NCI-H1694 (cell line): ENCODE results near the gene ATP8A2.
"Not testable (repeated sequence)": the region's sequence is repeated elsewhere in the genome, so short reads cannot be mapped to it uniquely, and the experiment has no call there.

ENCODE experiments used
- DNase-seq: peaks from one replicate; lab custom pipeline; 2025; lab: John Stamatoyannopoulos, UW

The ATP8A2 gene

DNA sequence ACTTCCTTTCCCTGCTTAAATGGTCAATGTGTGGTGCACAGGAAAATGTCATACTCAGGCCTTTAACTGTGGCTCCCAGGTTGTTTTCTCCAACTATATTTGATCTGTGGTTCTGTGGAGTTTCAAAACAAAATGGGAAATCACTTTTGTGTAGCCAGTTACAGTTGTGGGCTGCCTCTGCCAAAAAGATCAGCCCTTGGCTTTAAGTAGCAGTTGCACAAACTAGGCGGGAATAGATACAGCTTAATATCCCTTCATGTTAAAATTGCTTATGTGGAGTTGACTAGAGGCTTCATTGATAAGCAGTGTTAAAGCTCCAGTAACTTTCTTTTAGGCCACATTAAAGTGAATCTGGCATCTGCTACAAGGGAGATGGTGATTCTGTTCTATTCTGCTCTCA lies 395.2 kb downstream of the ATP8A2 start:
- DNase-seq, result no peak

DNA sequence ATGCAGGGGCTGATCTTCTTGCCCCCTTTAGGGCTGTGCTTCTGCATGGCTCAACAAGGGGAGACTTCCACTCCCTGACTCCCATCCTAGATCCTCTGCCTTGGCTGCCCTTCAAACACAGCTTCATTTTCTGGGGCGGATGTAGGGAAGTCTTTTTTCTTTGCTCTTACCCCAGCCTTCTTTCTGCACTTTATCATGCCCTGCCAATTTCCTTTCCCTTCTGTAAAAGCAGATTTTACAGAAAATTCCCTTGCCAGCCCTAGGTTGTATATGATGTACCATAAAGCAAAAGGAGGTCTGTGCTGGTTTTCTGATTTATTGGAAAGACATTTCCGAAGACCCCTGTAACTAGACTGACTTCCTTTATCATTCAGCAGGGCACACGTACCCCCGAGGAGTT lies 396.6 kb downstream of the ATP8A2 start:
- DNase-seq, result no peak

DNA sequence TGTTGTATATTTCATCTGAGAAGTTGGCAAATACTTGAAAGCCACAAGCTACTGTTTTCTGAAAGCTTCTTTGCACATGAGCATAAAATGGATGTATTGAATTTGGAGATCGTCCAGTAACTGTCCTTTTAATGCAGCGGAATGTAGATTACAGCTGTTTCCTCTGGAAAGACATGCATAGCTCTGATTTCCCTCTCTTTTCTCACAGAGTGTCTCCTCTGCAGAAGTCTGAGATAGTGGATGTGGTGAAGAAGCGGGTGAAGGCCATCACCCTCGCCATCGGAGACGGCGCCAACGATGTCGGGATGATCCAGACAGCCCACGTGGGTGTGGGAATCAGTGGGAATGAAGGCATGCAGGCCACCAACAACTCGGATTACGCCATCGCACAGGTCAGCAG lies 397.1 kb downstream of the ATP8A2 start:
- DNase-seq, result no peak

DNA sequence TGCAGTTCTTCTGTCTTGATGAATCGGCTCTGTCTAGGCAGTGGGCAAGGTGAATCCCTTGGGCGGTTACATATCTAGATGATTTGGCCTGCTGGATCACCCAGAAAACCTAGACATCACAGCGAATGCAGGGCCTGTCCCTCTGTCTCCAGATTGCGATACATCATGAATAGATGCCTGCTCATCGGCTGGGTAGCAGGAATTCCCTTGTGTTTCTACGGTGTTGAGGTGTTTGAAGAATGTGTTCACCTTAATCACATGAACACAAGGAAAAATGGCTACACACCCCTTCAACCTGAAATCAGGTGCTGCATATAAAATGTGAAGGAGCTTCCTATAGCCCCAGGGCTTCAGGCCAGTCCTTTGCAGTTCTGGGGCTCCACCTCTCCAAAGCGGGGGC lies 398.8 kb downstream of the ATP8A2 start:
- DNase-seq, result no peak

DNA sequence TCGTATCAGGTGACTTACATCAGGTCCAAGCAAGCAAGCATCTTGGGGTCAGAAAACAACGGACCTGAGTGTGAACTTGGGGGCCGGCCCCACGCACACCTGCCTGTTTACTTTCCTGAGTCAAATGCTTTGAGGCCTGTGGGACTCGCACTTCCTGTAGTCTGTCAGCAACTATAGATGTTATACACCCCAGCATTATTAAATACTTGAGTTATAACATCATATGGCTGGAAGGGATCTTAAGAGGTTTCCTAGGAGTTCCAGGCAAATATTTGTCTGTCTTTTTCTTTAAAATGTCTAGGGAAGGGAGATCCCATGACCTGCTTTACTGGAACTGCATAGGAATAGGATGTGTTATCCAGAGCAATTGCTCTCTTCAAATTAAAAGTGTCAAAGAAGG lies 399.4 kb downstream of the ATP8A2 start:
- no peak for DNase-seq

DNA sequence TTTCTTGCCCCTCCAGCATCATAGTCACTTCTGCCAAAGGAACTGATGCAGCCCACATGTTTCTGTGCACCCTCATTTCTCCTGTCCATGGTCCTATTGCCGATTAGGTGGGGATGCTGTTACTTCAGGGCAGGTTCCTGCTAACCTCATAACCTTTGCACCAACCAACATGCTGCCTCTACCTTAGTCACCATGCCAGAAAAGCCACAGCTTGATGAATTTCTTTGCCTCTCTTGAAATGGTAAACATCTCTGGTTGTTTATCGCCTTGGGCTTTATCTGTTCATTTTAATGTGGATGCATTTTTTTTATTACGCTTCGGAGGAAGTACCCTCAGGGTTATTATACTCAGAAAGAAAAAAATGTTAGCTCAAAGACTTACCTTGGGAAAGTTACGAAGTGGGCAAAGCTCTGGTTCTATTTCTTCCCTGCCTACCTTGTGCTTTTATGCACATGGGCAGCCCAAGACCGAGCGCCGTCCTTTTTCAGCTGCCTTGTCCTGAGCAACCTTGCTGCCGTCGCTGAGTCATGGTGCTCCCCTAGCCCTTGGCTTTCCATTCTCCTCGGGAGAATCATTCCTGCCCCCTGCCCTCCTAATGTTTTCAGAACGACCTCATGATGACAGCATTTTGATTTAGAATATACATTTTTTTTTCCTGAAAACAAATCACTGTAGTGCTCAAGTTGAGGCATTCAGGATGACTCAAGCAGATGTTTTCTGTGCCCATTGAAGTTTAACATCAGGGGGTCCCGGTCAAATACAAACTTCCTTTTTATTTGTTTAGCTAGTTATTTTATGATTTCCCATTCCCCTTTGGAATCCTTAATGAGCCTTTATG lies 400.1 kb downstream of the ATP8A2 start:
- no peak for DNase-seq

DNA sequence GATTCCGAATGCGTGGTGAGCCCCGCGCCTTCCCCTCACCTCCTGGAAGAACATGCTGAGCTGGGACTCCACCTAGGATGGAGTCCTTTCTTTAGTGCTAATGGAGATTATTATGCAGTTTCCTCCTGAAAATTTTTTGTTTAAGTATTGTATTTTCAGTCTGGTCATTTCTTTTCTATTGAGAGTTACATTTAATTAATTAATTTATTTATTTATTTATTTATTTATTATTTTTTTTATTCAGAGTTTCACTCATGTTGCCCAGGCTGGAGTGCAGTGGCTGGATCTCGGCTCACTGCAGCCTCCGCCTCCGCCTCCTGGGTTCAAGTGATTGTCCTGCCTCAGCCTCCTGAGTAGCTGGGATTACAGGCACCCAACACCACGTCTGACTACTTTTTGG lies 400.8 kb downstream of the ATP8A2 start:
- not testable (repeated sequence) for DNase-seq

DNA sequence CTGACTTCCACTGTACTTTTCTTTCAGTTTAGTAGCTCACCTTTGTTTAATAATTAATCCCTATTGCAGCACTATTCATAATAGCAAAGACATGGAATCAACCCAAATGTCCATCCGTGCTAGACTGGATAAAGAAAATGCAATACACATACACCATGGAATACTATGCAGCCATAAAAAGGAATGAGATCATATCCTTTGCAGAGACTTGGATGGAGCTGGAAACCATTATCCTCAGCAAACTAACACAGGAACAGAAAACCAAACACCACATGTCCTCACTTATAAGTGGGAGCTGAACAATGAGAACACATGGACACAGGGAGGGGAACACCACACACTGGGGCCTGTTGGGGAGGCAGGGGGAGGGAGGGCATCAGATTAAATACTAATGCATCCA lies 402.3 kb downstream of the ATP8A2 start:
- not testable (repeated sequence) for DNase-seq

DNA sequence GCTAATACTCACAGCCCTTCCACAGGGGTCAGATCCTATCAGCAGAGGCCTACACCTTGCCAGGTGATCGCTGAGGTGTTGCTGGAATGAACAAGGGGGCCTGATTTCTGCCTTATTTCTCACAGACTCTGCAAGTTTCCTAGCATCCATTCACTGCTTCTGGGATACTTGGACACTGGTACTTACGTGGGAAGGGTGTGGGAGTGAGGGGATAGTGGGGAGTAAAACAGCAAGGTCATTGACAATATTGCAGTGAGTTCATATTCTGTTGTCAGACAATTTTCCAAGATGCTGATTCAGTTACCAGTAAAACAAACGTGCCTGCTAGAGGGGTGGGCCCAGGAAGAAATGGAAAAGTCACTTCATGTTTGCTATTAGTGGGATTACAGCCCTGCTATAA lies 403.5 kb downstream of the ATP8A2 start:
- no peak for DNase-seq

DNA sequence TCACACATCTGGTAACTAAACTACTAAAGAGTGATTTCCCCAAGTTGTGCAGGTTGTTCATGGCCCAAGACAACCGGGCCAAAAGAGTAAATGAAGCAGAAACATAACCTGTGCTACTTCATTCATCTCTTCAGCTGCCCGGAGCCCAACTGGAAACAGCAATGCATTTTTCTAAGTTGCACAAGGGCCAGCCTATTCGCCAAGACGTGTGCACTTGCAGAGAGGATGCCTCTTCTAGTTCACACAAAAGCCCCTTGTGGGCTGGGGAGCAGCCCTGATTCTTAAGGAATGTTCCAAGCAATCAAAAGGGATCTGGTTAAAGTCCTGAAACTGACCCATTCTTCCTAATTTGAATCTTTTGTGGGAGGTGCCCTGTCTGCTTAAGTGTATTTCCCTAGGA lies 404.2 kb downstream of the ATP8A2 start:
- no peak for DNase-seq

DNA sequence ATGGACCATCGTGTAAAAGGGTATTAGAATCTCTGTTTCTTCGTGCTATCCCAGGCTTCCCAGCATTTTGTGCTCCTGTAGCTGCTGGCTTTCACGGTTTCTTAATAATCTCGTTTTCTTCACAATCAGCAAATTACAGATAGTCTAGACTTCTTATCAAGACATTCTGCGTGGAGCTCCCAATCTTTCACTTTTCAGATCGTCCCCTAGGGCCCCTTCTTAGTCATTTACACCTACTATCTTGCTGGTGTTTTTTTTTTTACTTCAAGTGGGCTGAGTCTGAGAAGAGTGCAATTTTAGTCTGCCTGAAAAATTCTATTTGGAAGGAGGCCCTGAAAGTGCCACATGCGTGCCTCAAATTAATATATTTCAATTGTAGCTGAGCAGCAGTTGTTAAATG lies 404.9 kb downstream of the ATP8A2 start:
- DNase-seq, result no peak

DNA sequence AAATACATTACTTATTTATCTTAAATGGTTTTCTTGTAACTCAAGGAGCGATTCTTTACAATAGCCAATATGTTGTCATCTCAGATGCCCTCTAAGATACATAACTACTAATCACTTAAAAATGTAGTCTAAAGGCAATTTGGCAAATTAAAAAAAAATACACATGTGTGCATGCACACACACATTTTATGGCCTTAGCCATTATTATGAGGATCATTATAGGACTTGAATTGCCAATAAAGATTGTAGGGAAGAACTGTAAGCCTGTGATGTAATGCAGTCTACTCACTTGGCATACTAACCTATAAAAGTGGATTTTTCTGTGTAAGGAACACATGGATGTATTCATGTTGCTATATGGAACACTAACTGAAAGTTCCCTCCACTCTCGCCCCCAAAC lies 405.7 kb downstream of the ATP8A2 start:
- DNase-seq, result no peak

DNA sequence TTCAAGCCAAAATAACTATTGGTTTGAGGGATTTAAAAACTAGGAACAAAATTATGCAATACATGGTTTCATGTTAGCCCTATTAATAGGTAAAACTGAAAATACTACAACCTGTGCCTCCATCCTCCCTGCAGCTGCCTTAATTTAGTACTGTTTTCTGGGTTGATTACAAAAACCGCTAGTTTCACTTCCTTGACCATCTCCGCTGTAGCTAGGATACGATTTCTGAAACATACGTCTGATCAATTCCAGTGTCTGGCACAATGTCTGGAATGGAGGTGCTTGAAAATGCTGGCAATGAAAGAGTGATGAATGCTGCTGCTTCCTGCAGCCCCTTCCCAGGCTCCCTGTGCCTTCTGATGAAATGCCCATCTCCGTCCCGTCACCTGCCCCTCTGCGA lies 406.6 kb downstream of the ATP8A2 start:
- no peak for DNase-seq

DNA sequence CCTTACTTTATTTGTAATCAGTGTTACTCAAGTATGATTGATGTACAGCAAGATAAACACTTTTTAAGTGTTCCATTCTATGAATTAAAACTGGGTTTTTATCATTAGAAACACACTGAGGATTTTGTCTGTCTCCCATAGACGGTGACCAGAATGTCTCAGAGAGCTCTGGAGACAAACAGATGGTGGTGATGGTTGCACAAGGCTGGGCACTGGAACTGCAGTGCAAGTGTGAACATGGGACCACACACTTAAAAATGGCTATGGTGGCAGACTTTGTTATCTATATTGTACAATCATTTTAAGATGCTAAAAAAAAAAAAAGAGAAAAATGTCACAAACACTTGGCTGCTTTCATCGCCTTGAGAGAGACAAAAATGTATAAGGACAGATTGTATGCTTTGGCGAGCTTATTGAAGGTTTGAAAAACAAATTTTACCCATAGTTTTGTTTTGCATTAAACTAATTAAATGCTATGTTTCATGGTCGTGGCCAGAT lies 407.1 kb downstream of the ATP8A2 start:
- DNase-seq, result peak; percentile 71

DNA sequence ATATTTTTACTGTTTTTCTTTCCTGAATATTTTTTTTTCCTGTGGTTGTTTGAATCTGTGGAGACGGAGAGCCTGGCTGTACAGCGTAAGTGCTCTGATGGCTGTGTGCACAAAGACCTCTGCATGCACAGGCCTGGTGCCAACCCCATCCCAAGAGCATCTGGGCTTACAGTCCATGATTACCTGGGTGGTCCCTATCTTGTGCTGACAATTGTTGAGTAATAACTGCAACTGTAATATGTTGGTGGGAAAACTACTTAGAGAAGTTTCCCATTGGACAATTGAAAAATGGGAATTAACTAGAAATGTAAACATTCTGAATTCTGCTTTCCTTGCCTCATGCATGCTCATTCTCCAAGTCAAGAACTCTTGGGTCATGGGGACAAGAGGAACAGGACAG lies 411.3 kb downstream of the ATP8A2 start:
- DNase-seq, result no peak

DNA sequence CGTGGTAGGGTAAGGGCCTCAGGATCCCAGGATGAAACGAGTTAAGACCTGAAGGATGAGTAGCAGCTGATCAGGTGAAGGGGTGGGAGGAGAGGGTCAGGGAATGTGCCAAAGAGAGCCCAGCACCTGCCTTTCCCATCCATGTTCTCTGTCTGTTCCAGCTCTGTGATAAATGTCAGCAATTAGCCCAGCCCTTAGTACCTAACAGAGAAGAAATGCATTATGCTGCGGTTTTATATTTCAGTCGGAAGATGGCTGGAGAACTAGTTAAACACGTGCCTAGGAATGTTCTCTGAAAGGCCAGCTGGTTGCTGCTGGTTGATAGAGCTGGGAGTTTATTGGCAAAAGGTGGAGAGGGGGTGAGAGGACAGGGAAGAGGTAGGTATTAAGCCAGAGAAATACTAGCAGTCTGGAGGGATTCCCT lies 411.8 kb downstream of the ATP8A2 start:
- DNase-seq, result no peak

DNA sequence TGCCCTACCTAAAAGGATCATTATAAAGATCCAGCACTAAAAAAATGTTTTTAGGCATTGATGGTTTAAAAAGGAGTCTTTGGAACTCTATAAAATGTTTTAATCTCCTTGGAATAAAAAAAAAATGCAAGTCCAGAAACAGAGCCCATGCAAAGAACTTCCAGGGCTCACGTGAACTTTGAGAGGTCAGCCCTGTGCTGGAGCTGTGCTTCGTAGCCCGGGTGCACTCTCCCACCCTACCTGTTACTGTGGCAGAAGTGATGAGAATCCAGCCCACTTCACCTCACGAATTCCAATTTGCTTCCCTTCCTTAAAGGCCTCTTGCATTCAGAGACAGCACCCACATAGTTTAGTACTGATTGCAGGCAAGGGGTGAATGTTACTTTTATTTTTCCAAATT lies 412.3 kb downstream of the ATP8A2 start:
- DNase-seq, result no peak

DNA sequence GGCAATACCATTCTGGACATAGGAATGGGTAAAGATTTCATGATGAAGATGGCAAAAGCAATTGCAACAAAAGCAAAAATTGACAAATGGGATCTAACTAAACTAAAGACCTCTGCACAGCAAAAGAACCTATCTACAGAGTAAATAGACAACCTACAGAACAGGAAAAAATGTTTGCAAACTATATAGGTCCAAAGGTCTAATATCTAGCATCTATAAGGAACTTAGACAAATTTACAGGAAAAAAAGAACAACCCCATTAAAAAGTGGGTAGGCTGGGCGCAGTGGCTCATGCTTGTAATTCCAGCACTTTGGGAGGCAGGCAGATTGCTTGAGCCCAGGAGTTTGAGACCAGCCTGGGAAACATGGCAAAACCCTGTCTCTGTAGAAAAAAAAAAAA lies 418.4 kb downstream of the ATP8A2 start:
- not testable (repeated sequence) for DNase-seq

DNA sequence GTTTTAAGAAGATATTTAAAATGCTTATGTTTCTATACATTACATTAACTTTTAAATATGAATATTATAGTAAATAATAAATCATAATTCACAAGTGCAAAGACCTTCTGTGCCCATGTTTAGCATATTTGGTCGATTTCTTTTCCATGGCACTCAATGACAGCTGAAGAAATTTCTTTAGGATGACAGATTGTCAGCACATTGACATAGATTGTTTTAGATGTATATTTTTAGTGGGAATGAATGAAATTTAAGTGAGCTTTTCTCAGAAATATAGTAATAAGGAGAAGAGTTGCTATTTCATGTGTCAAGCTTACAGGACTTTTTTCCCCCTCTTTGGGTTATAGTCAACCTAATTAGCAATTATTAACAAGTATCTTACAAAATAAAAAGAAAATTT lies 423.5 kb downstream of the ATP8A2 start:
- DNase-seq, result no peak

DNA sequence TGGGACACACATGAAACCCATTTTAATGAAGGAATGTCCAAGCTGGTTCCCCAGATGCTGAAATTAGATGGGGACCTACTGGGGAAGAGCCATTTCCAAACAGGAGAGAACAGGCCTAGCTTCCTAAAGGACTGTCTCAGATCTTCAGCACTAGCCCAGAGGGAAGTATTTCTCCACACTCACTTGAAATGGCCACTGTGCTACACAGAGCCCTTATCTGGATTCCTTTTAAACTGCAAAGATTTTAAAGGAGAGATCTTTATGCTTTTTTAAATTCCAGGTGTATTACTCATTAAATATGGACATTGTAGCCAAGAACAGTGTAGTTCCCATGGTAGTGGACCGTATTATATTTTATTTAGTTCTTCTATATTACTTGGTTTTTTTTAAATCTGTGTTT lies 424.7 kb downstream of the ATP8A2 start:
- DNase-seq, result no peak

DNA sequence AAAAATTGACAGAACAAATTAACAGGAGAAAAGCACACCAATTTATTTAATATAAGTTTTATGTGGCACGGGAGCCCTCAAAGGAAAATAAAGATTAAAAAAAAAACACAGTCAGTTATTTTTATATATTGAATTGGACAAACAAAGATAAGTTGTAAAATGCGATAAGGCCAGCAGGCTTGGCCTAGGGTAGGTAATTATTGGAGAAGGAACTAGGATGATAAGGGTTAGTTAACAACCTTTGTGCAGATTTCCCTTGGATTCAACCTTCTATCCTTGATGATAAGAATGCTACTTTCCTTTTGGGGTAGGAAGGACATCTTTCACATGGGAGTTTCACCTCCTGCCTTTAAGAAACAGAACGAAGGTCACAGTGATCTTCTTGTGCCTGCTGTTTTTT lies 427.2 kb downstream of the ATP8A2 start:
- DNase-seq, result no peak

DNA sequence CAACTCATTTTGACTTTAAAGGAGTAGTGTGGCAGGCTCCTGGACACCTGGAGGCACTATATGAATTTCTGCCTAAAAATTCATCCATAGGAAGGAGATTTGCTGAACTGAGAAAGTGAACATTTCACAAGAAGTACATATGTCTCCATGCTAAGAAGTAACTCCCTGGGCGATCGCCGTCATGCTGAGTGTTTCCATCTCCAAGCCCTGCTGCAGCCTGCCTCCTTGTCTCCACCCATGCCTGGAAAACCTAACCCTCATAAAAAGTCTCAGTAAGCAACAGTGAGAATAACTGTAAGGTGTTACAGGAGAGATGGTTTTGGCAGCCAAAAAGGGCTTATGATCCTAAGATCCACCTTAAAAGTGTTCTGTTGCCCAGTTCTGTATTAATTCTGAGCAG lies 428.7 kb downstream of the ATP8A2 start:
- no peak for DNase-seq

DNA sequence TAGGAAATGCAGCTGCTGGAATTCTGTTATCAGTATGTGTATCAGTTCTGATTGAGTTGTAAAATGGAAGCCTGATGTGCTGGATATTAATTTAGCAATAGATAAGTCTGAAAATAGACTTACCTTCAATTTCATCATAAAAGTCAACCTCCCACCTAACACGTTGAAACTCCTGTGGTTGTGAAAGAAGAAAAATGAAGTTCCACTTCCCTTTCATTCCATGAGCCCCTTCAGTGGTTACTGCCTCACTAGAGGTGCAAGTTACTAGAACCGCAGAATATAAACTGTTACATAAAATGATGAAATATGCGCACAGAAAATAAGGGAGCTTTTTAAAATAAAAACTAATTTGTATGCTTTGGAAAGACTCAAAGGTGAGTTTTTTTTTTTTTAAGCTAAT lies 430.8 kb downstream of the ATP8A2 start:
- DNase-seq, result no peak

DNA sequence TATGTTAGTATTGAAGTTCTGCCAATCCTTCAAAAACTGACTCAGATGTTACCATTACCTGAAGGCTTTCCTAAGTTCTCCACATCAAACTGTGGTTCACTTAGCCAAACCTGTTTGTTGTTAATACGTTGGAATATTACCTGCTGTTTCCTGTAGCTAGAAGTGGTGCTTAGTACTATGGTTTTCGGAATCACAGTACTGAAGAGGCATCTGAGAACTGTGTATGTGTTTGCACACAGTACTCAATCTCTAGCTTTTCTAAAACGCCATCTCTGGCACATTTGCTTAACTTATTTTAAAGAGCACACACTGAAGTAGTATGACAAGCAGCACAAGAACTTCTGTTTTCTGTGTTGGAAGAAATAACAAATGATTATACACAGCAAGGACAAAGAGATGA lies 431.9 kb downstream of the ATP8A2 start:
- peak; percentile 3 for DNase-seq
